SK-N-SH (cell line): Measurements from ENCODE around the gene CXCR5. TPM values are rescaled to one million over a fixed set of nuclear protein-coding genes. Genes with fewer than 3 reads are reported as not detected.

ENCODE experiments used
- CTCF ChIA-PET: fragments of 300-600, 350-600 bp; formaldehyde crosslinking; extraction: SDS; loops from one replicate; lab custom pipeline; 2021; lab: Yijun Ruan, JAX
- POLR2A ChIA-PET: fragments of 350-600 bp; sonication (Branson Sonifier 250); formaldehyde crosslinking; extraction: SDS; loops from one replicate; lab custom pipeline; 2020; ENCODE audit warnings: antibody characterized with exemption, inconsistent platforms; lab: Yijun Ruan, JAX
- DNase-seq: peaks from one replicate; pipeline ENCODE4 v3.0.0; 2012
- H2AFZ ChIP-seq: fragments of 200-600 bp; sonication (generic); 2 replicates; pipeline ENCODE4 v1.8.1; 2016; ENCODE audit warnings: antibody characterized with exemption, mild to moderate bottlenecking, low read depth
- H3F3A ChIP-seq: fragments of 200-600 bp; sonication (generic); replicated peaks from 2 replicates; pipeline ENCODE3; 2016; ENCODE audit warnings: antibody characterized with exemption, mild to moderate bottlenecking; ENCODE audit not compliant: insufficient read depth
- H3K27ac ChIP-seq, 2 experiments: fragments of 200-500 bp in 1 of 2; fragments of 200-600 bp in 1 of 2; sonication (Bioruptor generic) in 1 of 2; sonication (generic), shearing (Covaris generic) in 1 of 2; 2 replicates each; pipeline versions ENCODE4 v1.5.1 to v1.6.1; 2014 to 2016; ENCODE audit warnings: low read depth in 2 of 2, inconsistent platforms in 1 of 2, low read length in 1 of 2, mild to moderate bottlenecking in 1 of 2, mixed read lengths in 1 of 2
- H3K27me3 ChIP-seq: fragments of 200-600 bp; sonication (generic), shearing (Covaris generic); 2 replicates; pipeline ENCODE4 v1.6.1; 2016; ENCODE audit warnings: mixed run types; ENCODE audit not compliant: insufficient read depth
- H3K36me3 ChIP-seq, 2 experiments: fragments of 200-500 bp in 1 of 2; fragments of 200-600 bp in 1 of 2; sonication (Bioruptor generic) in 1 of 2; sonication (generic) in 1 of 2; replicated peaks in 1 of 2; 2 replicates each; pipeline versions ENCODE3 to v1.5.1; 2014 to 2016; ENCODE audit warnings: low read length in 1 of 2, mild to moderate bottlenecking in 1 of 2; ENCODE audit not compliant: insufficient read depth in 2 of 2, control insufficient read depth in 1 of 2
- H3K4me1 ChIP-seq, 2 experiments: fragments of 200-500 bp in 1 of 2; fragments of 200-600 bp in 1 of 2; sonication (Bioruptor generic) in 1 of 2; sonication (generic), shearing (Covaris generic) in 1 of 2; 2 replicates each; pipeline versions ENCODE4 v1.5.1 to v1.6.1; 2014 to 2016; ENCODE audit warnings: low read depth in 1 of 2, low read length in 1 of 2, mixed run types in 1 of 2; ENCODE audit not compliant: insufficient read depth in 2 of 2, control insufficient read depth in 1 of 2
- H3K4me2 ChIP-seq: fragments of 200-600 bp; sonication (generic), shearing (Covaris generic); 2 replicates; pipeline ENCODE4 v1.6.1; 2017; ENCODE audit warnings: mixed run types
- H3K4me3 ChIP-seq, 2 experiments: fragments of 200-500 bp in 1 of 2; fragments of 200-600 bp in 1 of 2; sonication (Bioruptor generic) in 1 of 2; sonication (generic), shearing (Covaris generic) in 1 of 2; 2 replicates each; pipeline versions ENCODE4 v1.5.1 to v1.8.1; 2014 to 2016; ENCODE audit warnings: low read depth in 2 of 2, inconsistent platforms in 1 of 2, low read length in 1 of 2, mild to moderate bottlenecking in 1 of 2, mixed read lengths in 1 of 2, moderate library complexity in 1 of 2
- H3K79me2 ChIP-seq: fragments of 200-600 bp; sonication (generic); 2 replicates; pipeline ENCODE4 v1.8.1; 2017; ENCODE audit warnings: mild to moderate bottlenecking; ENCODE audit not compliant: insufficient read depth
- H3K9ac ChIP-seq: fragments of 200-600 bp; sonication (generic); 2 replicates; pipeline ENCODE4 v1.6.1; 2017; ENCODE audit warnings: mixed run types
- H3K9me2 ChIP-seq: fragments of 200-600 bp; sonication (generic); 2 replicates; pipeline ENCODE4 v1.6.1; 2017; ENCODE audit warnings: mixed run types
- H3K9me3 ChIP-seq: fragments of 200-600 bp; sonication (generic); 2 replicates; pipeline ENCODE4 v1.6.1; 2017; ENCODE audit warnings: mixed run types, mild to moderate bottlenecking, moderate library complexity
- H4K20me1 ChIP-seq: fragments of 200-600 bp; sonication (generic); 2 replicates; pipeline ENCODE4 v1.6.1; 2017; ENCODE audit warnings: mild to moderate bottlenecking, mixed run types; ENCODE audit not compliant: insufficient read depth
- CHD2 ChIP-seq: fragments of 150-350 bp; IDR thresholded peaks from 2 replicates; pipeline ENCODE4 v1.6.1; 2018; ENCODE audit warnings: low read length; ENCODE audit not compliant: partially characterized antibody
- ELF1 ChIP-seq: IDR thresholded peaks from 2 replicates; pipeline ENCODE4 v1.4.0; 2012
- EP300 ChIP-seq, 2 experiments: IDR thresholded peaks; 2 replicates each; pipeline versions ENCODE4 v1.4.0 to v1.6.1; 2012; ENCODE audit warnings: borderline replicate concordance in 1 of 2, low read depth in 1 of 2, low read length in 1 of 2
- FOSL2 ChIP-seq: IDR thresholded peaks from 2 replicates; pipeline ENCODE4 v1.4.0; 2012; ENCODE audit warnings: low read depth, mild to moderate bottlenecking, moderate library complexity, borderline replicate concordance
- FOXJ3 ChIP-seq: sonication (generic); formaldehyde crosslinking; IDR thresholded peaks from 2 replicates; pipeline ENCODE4 v1.5.1; 2020; ENCODE audit warnings: mild to moderate bottlenecking, missing genetic modification reagents
- FOXM1 ChIP-seq: IDR thresholded peaks from 2 replicates; pipeline ENCODE4 v1.4.0; 2012; ENCODE audit warnings: low read depth, mild to moderate bottlenecking
- GATA2 ChIP-seq: sonication (generic); formaldehyde crosslinking; IDR thresholded peaks from 2 replicates; pipeline ENCODE4 v1.5.0; 2020; ENCODE audit warnings: mild to moderate bottlenecking, missing genetic modification reagents
- JUND ChIP-seq: IDR thresholded peaks from 2 replicates; pipeline ENCODE4 v1.4.0; 2012
- PBX3 ChIP-seq: IDR thresholded peaks from 2 replicates; pipeline ENCODE4; 2012
- POLR2AphosphoS5 ChIP-seq: IDR thresholded peaks from 2 replicates; pipeline ENCODE4 v1.6.1; 2012; ENCODE audit warnings: low read depth, low read length
- RCOR1 ChIP-seq: fragments of 150-350 bp; IDR thresholded peaks from 2 replicates; pipeline ENCODE4 v1.6.1; 2017; ENCODE audit warnings: antibody characterized with exemption, low read length
- REST ChIP-seq: IDR thresholded peaks from 2 replicates; pipeline ENCODE4 v1.6.1; 2012; ENCODE audit warnings: mild to moderate bottlenecking, low read depth, low read length, moderate library complexity
- RFX5 ChIP-seq: IDR thresholded peaks from 2 replicates; pipeline ENCODE4 v1.6.1; 2012; ENCODE audit warnings: mild to moderate bottlenecking, improper control_type of control experiment, low read length
- SIN3A ChIP-seq: IDR thresholded peaks from 2 replicates; pipeline ENCODE4 v1.6.1; 2012; ENCODE audit warnings: low read depth, mild to moderate bottlenecking, low read length, moderate library complexity, borderline replicate concordance
- TCF12 ChIP-seq: IDR thresholded peaks from 2 replicates; pipeline ENCODE4 v1.4.0; 2012
- TEAD4 ChIP-seq: IDR thresholded peaks from 2 replicates; pipeline ENCODE4 v1.4.0; 2012; ENCODE audit warnings: mild to moderate bottlenecking, borderline replicate concordance; ENCODE audit not compliant: insufficient read depth
- USF1 ChIP-seq: IDR thresholded peaks from 2 replicates; pipeline ENCODE4 v1.4.0; 2012; ENCODE audit warnings: low read depth, borderline replicate concordance
- YY1 ChIP-seq: IDR thresholded peaks from 2 replicates; pipeline ENCODE4 v1.4.0; 2012; ENCODE audit warnings: low read depth, mild to moderate bottlenecking
- WGBS: methylation state at CpG from one replicate; pipeline ENCODE4 v1.1.6; 2017; ENCODE audit warnings: low lambda C conversion rate; 5-methylcytosine and 5-hydroxymethylcytosine counted together
- polyA plus RNA-seq, 3 experiments: library from polyadenylated mRNA; depleted of rRNA; stranded (reverse); fragments of >200 nt; gene quantifications; 2 replicates each; pipeline ENCODE4 v1.2.3, GENCODE V29; 2012

The CXCR5 gene
- polyA plus RNA-seq, 1 of the 3 experiments (the other 2 are of a cell fraction) = 0.02 TPM

- Histone ChIP-seq H3F3A (peaks cover 39% of the 10 kb centered on the region), H3K9me3 (no peaks in the 10 kb centered on the region), H3K27me3 (no peaks in the 10 kb centered on the region), H3K79me2 (peaks cover 22% of the 10 kb centered on the region), H3K4me3 (peak overlapping the region; percentile 80 to 99), H3K36me3 (no peaks in the 10 kb centered on the region), H3K9ac (peak overlapping the region; percentile 77; the same call in 1 of the 2 replicates), H3K4me2 (peak overlapping the region; percentile 93), H3K9me2 (no peaks in the 10 kb centered on the region), H4K20me1 (peaks cover 2% of the 10 kb centered on the region), H3K27ac (peak overlapping the region; percentile 91 to 93), H3K4me1 (peaks cover 9 to 23% of the 10 kb centered on the region in 2 experiments; a peak in 3 of 4 replicates), H2AFZ (peak overlapping the region; percentile 51; the same call in 1 of the 2 replicates)
- CTCF ChIA-PET = interaction anchor here (0.9 to 13.4 kb wide), 18 partner anchors 10 to 240 kb away, joined by 3 to 186 read pairs (median 4); partner anchors contain the start of genes DDX6 and UPK2
- WGBS = under 1% methylated on average over 18 of the region's 26 CpGs
- TF ChIP-seq FOXM1 (no peak), EP300 (IDR thresholded peaks at IDR 0.05; ENCODE audit: borderline replicate concordance in 1 of 2, low read depth in 1 of 2, low read length in 1 of 2) (no peak), REST (no peak), GATA2 (CRISPR knock-in tag) (no peak), ELF1 (peak; percentile 67; the same call in 1 of the 2 replicates), YY1 (0 out of 2 replicates have a peak, but pooled peaks have one; percentile 15), SIN3A (peak; percentile 1; the same call in 1 of the 2 replicates), RFX5 (no peak), FOSL2 (no peak), FOXJ3 (CRISPR knock-in tag) (no peak), POLR2AphosphoS5 (no peak), RCOR1 (no peak; the same call in 1 of the 2 replicates), PBX3 (peak; percentile 18; the same call in 1 of the 2 replicates), TCF12 (peak; percentile 32; the same call in 1 of the 2 replicates), JUND (no peak), CHD2 (peak; percentile 56), USF1 (no peak), TEAD4 (no peak)
- peak; percentile 88 for DNase-seq
- POLR2A ChIA-PET = interaction anchor here (1.0 kb wide), 1 partner anchor 20 kb away, joined by 6 read pairs; no protein-coding TSS in a partner anchor
These were observed 45.9 kb downstream of the CXCR5 start for GRCh38 chr11:118929501-118930093.
